Activated CD4-positive, alpha-beta T cell treated with anti-CD3 and anti-CD28 coated beads, Interleukin-2, amount 50 U/mL, for 48 hours (primary cell): ENCODE measurements around the gene NAA80.

Source experiments
- DNase-seq, 2 experiments: peaks; one replicate each; pipeline ENCODE4 v3.0.0-alpha.2; 2020

NAA80 gene

DNA sequence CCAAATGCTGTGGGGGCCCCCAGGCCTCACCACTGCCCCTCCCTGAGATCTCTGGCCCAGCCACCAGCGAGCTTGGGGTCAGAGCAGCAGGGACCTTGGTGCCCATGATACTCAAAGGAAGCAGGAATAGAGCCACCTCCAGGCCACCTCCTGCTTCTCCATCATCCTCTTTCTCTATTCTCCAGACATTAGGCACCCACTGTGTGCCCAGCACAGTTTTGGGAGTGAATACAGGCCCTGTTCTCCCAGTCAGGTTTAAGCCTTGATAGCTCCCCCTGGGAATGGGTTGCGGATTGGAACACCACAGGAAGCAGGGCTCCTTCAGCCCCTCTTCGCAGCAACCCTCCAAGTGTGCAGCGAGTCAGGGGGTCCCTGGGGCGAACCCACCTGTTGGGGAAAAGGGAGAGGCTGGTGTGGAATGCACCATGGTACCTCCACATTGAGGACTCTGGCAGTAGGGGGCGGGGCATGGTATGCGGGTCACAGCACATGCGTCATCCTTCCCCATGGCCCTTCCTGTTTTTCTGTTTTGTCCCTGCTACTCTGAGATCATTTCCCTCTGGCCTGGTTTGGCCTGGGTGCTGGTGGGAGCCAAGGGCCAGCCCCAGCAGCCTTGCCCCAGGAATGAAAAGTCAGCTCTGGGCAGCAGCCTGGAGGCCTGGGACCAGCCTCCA lies 44.5 kb downstream of the NAA80 start:
- no peak for DNase-seq

DNA sequence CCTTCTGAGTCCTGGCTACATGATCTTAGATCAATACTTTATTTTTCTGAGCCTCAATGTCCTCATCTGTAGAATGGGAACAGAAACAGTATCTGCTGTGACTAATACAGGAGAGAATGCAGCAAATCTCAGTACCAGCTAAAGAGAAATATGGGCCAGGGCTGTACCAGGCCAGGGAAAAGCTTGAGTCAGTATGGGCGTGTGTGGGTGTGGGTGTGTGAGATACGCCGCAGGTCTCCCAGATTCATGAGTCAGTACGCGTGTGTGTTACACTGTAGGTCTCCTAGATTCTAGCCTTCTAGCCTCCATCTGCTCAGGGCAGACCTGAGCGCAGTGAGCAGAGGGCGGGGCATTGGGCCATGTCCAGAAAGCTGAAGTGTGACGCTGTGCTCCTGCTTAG lies 48.0 kb downstream of the NAA80 start:
- peak; percentile 68 to 73 for DNase-seq

DNA sequence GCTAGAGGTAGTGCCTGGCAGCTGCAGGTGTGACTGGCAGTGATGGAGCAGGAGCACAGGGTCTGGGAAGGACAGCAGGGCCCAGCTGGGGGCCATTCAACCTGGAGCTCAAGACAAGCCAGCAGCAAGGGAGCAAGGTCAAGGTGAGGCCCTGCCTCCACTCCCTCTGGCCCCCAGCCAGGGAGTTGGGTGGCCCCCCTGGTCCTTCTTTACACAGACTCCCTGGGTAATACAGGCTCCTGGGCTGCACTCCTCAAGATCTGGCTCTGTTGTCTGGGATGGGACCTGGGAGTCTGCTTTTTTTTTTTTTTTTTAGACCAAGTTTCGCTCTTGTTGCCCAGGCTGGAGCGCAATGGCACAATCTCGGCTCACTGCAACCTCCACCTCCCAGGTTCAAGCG lies 48.7 kb downstream of the NAA80 start:
- DNase-seq = no peak

DNA sequence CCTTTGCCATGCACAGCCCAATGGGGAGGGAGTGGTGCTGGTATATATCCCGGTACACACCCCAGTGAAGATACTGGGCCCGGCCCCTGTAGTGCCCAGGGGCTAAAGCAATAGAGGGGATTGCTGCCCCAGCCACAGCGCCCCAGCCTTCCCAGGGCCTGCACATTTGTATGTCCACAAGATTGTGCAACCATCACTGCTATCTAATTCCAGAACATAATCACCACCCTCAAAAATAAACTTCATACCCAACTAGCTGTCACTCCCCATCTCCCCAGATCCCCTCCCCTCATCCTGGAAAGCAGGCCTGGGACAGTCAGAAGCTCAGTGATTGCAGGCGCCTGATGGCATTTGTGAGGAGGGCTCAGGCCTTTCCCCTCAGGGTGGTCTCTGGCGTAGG lies 49.7 kb downstream of the NAA80 start:
- DNase-seq = no peak

DNA sequence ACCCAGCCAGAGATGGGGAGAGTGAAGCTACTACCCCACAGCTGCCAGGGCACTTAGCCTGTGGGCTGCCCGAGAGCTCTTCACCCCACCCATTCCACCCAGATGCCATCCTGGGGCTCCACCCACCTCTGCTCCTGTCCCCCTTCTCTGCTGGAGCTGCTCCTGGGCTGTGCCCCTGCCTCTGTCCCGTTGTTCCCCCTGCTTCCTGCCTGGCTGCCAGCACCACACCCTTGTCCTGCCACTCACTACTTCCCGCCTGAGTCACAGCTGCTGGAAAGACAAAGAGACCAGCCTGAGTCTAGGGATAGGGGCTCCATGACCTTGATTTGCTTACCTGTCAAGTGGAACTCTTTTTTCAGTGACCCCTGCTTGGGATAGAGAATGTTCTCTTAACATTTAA lies 50.8 kb downstream of the NAA80 start:
- DNase-seq = no peak

DNA sequence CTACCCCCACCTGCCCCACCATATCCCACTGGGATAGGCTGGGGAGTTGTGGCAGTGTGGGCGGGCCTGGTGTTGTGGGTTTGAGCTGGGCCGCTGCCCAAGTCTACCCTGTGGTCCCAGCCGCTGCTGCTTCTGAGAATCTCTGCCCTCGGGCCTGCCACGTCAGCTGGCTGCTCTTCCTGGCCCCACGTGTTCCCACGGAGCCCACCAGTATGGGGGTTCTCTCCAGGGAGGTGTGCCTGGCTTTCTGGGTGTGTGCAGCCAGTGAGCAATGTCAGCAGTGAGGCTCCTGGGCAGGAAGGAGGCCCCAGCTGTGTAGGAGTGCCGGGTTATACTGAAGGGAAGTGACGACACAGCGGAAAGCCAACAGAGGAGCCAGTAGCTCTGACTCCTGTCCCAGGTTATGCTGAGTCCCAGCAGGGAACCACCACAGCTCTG lies 52.7 kb downstream of the NAA80 start:
- peak; percentile 85 to 90 for DNase-seq
